ENCODE data around the gene EPHA6. TPM values are rescaled to one million over a fixed set of nuclear protein-coding genes. Genes with fewer than 3 reads are reported as not detected.

Gene EPHA6
- total RNA-seq, 4 donors from 2014 or later: 0.60 to 3.8 (median 3.0) TPM

GRCh38 chr3:96803870-96804269 lies 10.5 kb upstream of the EPHA6 start:
- TF ChIP-seq CTCF (IDR thresholded peaks at IDR 0.05) (no peak), POLR2A (IDR thresholded peaks at IDR 0.05) (no peak), POLR2AphosphoS5 (IDR thresholded peaks at IDR 0.05) (no peak), EP300 (IDR thresholded peaks at IDR 0.05; ENCODE audit: low read depth) (no peak)
- DNase-seq: no peak
- Histone ChIP-seq H3K9me3 (no peaks in the 10 kb centered on the region), H3K4me3 (no peak overlapping the region), H3K27ac (no peak overlapping the region), H3K4me1 (no peaks in the 10 kb centered on the region), H3K36me3 (no peaks in the 10 kb centered on the region), H3K27me3 (peaks cover 5% of the 10 kb centered on the region)
- 50 to 83% methylated on average over 1 of the region's 1 CpG for WGBS, 2 donors (ENCODE audit: low coverage in 1 of 2)
- in situ Hi-C loops (cut with MboI; ENCODE audit: low pct_ligation_motif_present in 1 of 4, low pct_unique_long_range_greater_than_20kb in 1 of 4, low sequenced_read_pairs in 3 of 4) (no loop called here), intact Hi-C loops (cut with DNase I; ENCODE audit: low total_unique reads) (no loop called here)

GRCh38 chr3:96806341-96806740 lies 8.1 kb upstream of the EPHA6 start:
- no peak overlapping the region for H3K4me3 ChIP-seq
- intact Hi-C loops (cut with DNase I; ENCODE audit: low total_unique reads) (no loop called here), in situ Hi-C loops (cut with MboI; ENCODE audit: low pct_ligation_motif_present in 1 of 4, low pct_unique_long_range_greater_than_20kb in 1 of 4, low sequenced_read_pairs in 3 of 4) (no loop called here)
- TF ChIP-seq CTCF (IDR thresholded peaks at IDR 0.05) (no peak), EP300 (IDR thresholded peaks at IDR 0.05; ENCODE audit: low read depth) (no peak), POLR2A (IDR thresholded peaks at IDR 0.05) (no peak), POLR2AphosphoS5 (IDR thresholded peaks at IDR 0.05) (no peak)
- H3K4me1 ChIP-seq: no peaks in the 10 kb centered on the region
- H3K27me3 ChIP-seq: peaks cover 18% of the 10 kb centered on the region
- 50 to 57% methylated on average over 1 of the region's 1 CpG for WGBS, 2 donors (ENCODE audit: low coverage in 1 of 2)
- H3K27ac ChIP-seq: no peak overlapping the region
- no peaks in the 10 kb centered on the region for H3K36me3 ChIP-seq
- no peaks in the 10 kb centered on the region for H3K9me3 ChIP-seq
- no peak for DNase-seq

GRCh38 chr3:96813134-96813819 lies 1.1 kb upstream of the EPHA6 start:
- in situ Hi-C loops (cut with MboI; ENCODE audit: low pct_ligation_motif_present in 1 of 4, low pct_unique_long_range_greater_than_20kb in 1 of 4, low sequenced_read_pairs in 3 of 4): no loop called here
- WGBS, 2 donors (ENCODE audit: low coverage in 1 of 2): 0 to 2% methylated on average over 1 to 54 of the region's 79 CpGs
- peak overlapping the region; percentile 68 to 87 (median 72) for H3K27ac ChIP-seq
- no peaks in the 10 kb centered on the region for H3K36me3 ChIP-seq
- intact Hi-C loops (cut with DNase I; ENCODE audit: low total_unique reads): no loop called here
- H3K27me3 ChIP-seq: peaks cover 60% of the 10 kb centered on the region
- peak overlapping the region; percentile 10 to 57 (median 42) for H3K4me3 ChIP-seq
- peak; percentile 61 for DNase-seq
- TF ChIP-seq EP300 (IDR thresholded peaks at IDR 0.05; ENCODE audit: low read depth): no peak
- TF ChIP-seq CTCF (IDR thresholded peaks at IDR 0.05): peak; percentile 22 to 46 (median 37)
- peaks cover 0 to 26% (median 10%) of the 10 kb centered on the region in 4 donors for H3K4me1 ChIP-seq
- no peaks in the 10 kb centered on the region for H3K9me3 ChIP-seq

- H3K9me3 ChIP-seq: no peaks in the 10 kb centered on the region
- H3K27ac ChIP-seq: peak overlapping the region in 3 of 4 donors; percentile 68 to 87 (median 77)
- intact Hi-C loops (cut with DNase I; ENCODE audit: low total_unique reads): no loop called here
- H3K27me3 ChIP-seq: peaks cover 60% of the 10 kb centered on the region
- in situ Hi-C loops (cut with MboI; ENCODE audit: low pct_ligation_motif_present in 1 of 4, low pct_unique_long_range_greater_than_20kb in 1 of 4, low sequenced_read_pairs in 3 of 4): no loop called here
- DNase-seq: no peak
- peaks cover 0 to 26% (median 10%) of the 10 kb centered on the region in 4 donors for H3K4me1 ChIP-seq
- H3K36me3 ChIP-seq: no peaks in the 10 kb centered on the region
- H3K4me3 ChIP-seq: peak overlapping the region; percentile 10 to 57 (median 42)
- 13 to 14% methylated on average over 6 to 50 of the region's 50 CpGs for WGBS, 2 donors (ENCODE audit: low coverage in 1 of 2)
- TF ChIP-seq EP300 (IDR thresholded peaks at IDR 0.05; ENCODE audit: low read depth) (no peak), POLR2AphosphoS5 (IDR thresholded peaks at IDR 0.05) (no peak), CTCF (IDR thresholded peaks at IDR 0.05) (no peak), POLR2A (IDR thresholded peaks at IDR 0.05) (no peak)
Observed at GRCh38 chr3:96814651-96815567, 515 bp downstream of the EPHA6 start.

Data from transverse colon (tissue), 4 donors.